Measurements from ENCODE around the gene LRP6. TPM values are rescaled to one million over a fixed set of nuclear protein-coding genes. Genes with fewer than 3 reads are reported as not detected.

Gene LRP6
- total RNA-seq, 1 experiment from 2014 or later, result 45.5 TPM

DNA sequence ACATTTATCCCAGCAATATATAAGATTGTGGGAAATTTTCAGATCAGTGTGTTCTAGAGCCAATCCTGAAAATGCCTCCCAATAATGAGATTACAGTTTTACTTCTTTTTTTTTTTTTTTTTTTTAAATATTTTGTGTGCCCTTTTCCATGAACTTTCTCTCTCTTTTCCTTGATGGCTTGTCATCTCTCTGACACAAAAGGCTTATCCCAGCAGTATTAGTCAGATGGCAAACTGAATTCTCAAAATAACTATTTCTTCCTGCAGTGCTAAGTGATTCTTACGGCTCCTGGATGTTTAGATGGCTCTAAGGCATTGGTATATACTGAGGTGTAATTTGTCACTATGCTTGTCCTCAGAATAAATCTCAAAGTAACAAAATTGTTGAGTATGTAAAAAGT lies 86.7 kb downstream of the LRP6 start:
- H3K36me3 ChIP-seq (ENCODE audit: low read depth), result peaks cover 11% of the 10 kb centered on the region; the same call in 1 of the 2 replicates
- TF ChIP-seq CTCF (conservative IDR thresholded peaks at IDR 0.05) (no peak), EZH2 (IDR thresholded peaks at IDR 0.05; ENCODE audit: low read depth) (no peak)
- intact Hi-C loops (cut with micrococcal nuclease; ENCODE audit: unreplicated experiment), result no loop called here
- no peaks in the 10 kb centered on the region for H3K9me2 ChIP-seq (ENCODE audit: insufficient read depth)
- no peaks in the 10 kb centered on the region for H3K4me1 ChIP-seq (replicated peaks; ENCODE audit: insufficient read depth)
- POLR2A ChIA-PET (ENCODE audit: unreplicated experiment), result no interaction called here
- no peak overlapping the region for H3K4me3 ChIP-seq
- H3K9me3 ChIP-seq (ENCODE audit: insufficient read depth, low read depth), result no peaks in the 10 kb centered on the region
- H3F3A ChIP-seq (ENCODE audit: insufficient read depth, low read depth), result no peaks in the 10 kb centered on the region
- H3K4me2 ChIP-seq, result no peak overlapping the region
- CTCF ChIA-PET, result interaction anchor here (0.6 kb wide), 1 partner anchor 436 kb away, joined by 3 read pairs; no protein-coding TSS in a partner anchor
- no TSS peak for BruUV-seq (replicated peaks)
- no peak overlapping the region; the same call in 1 of the 2 replicates for H3K27ac ChIP-seq
- no peak overlapping the region for H2AFZ ChIP-seq
- H3K79me2 ChIP-seq (ENCODE audit: low read depth), result no peaks in the 10 kb centered on the region
- H3K27me3 ChIP-seq (ENCODE audit: insufficient read depth, low read depth), result no peaks in the 10 kb centered on the region
- no peak for DNase-seq
- no peaks in the 10 kb centered on the region for H4K20me1 ChIP-seq (ENCODE audit: insufficient read depth)

DNA sequence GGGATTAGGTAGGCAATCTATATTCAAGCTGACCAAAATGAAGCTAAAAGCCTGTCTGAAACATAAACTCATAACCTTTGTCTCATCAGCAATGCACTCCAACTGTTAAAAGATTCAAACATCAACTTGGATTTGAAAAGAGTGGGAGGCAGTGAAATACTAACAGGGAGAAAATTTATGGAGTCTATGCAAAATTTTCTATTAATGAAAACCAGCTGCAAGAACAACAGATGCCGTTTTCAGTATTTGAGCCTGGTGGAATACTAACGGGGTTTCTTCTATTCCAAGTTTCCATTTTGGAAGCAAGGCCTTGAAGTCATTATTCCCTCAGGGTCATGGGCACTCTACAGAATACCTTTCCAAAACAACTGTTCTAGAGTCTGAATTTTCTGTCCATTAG lies 88.3 kb downstream of the LRP6 start:
- TF ChIP-seq CTCF (conservative IDR thresholded peaks at IDR 0.05), result no peak
- TF ChIP-seq EZH2 (IDR thresholded peaks at IDR 0.05; ENCODE audit: low read depth), result no peak
- CTCF ChIA-PET, result no interaction called here
- Histone ChIP-seq H3K4me3 (no peak overlapping the region), H3K27me3 (ENCODE audit: insufficient read depth, low read depth) (no peaks in the 10 kb centered on the region), H3K9me2 (ENCODE audit: insufficient read depth) (no peaks in the 10 kb centered on the region), H3K36me3 (ENCODE audit: low read depth) (peaks cover 11% of the 10 kb centered on the region; the same call in 1 of the 2 replicates), H4K20me1 (ENCODE audit: insufficient read depth) (no peaks in the 10 kb centered on the region), H2AFZ (no peak overlapping the region), H3K4me2 (no peak overlapping the region), H3K27ac (no peak overlapping the region), H3K4me1 (replicated peaks; ENCODE audit: insufficient read depth) (no peaks in the 10 kb centered on the region), H3F3A (ENCODE audit: insufficient read depth, low read depth) (no peaks in the 10 kb centered on the region), H3K9me3 (ENCODE audit: insufficient read depth, low read depth) (no peaks in the 10 kb centered on the region), H3K79me2 (ENCODE audit: low read depth) (0 out of 2 replicates have a peak, but pooled peaks cover 2% of the 10 kb centered on the region)
- POLR2A ChIA-PET (ENCODE audit: unreplicated experiment), result interaction anchor here (0.5 kb wide), 1 partner anchor 58 kb away, joined by 5 read pairs; no protein-coding TSS in a partner anchor
- intact Hi-C loops (cut with micrococcal nuclease; ENCODE audit: unreplicated experiment), result no loop called here
- DNase-seq, result no peak
- no TSS peak for BruUV-seq (replicated peaks)

DNA sequence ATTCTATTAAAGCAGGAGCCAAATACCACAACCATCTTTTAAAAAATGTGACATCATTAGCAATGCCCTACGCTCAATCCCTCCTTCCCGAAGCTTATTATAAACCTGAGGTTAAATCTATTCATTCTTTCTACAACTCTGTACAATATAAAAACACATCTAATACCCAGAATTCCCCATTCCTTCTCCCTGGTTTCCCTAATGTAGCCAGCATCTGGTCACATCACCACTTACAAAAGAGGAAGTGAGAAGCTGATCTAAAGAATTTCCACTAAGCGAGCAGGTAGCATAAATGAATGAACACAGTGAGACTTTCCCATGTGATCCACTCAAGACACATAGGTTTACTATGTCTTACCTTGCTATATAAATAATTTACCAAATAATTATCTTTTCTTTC lies 90.4 kb downstream of the LRP6 start:
- no TSS peak for BruUV-seq (replicated peaks)
- H3K9me2 ChIP-seq (ENCODE audit: insufficient read depth), result no peaks in the 10 kb centered on the region
- H3K4me2 ChIP-seq, result no peak overlapping the region
- 0 out of 2 replicates have a peak, but pooled peaks cover 4% of the 10 kb centered on the region for H3K79me2 ChIP-seq (ENCODE audit: low read depth)
- ChIA-PET CTCF (no interaction called here), POLR2A (ENCODE audit: unreplicated experiment) (no interaction called here)
- no peaks in the 10 kb centered on the region for H3K4me1 ChIP-seq (replicated peaks; ENCODE audit: insufficient read depth)
- no peak overlapping the region for H3K27ac ChIP-seq
- H3K4me3 ChIP-seq, result no peak overlapping the region
- H3K27me3 ChIP-seq (ENCODE audit: insufficient read depth, low read depth), result no peaks in the 10 kb centered on the region
- no peak overlapping the region for H2AFZ ChIP-seq
- H3F3A ChIP-seq (ENCODE audit: insufficient read depth, low read depth), result no peaks in the 10 kb centered on the region
- no peaks in the 10 kb centered on the region for H3K9me3 ChIP-seq (ENCODE audit: insufficient read depth, low read depth)
- peaks cover 4% of the 10 kb centered on the region; the same call in 1 of the 2 replicates for H4K20me1 ChIP-seq (ENCODE audit: insufficient read depth)
- DNase-seq, result no peak
- peaks cover 11% of the 10 kb centered on the region; the same call in 1 of the 2 replicates for H3K36me3 ChIP-seq (ENCODE audit: low read depth)
- intact Hi-C loops (cut with micrococcal nuclease; ENCODE audit: unreplicated experiment), result no loop called here
- no peak for TF ChIP-seq EZH2 (IDR thresholded peaks at IDR 0.05; ENCODE audit: low read depth)
- no peak for TF ChIP-seq CTCF (conservative IDR thresholded peaks at IDR 0.05)

Data from PC-9 (cell line).